ENCODE measurements around the gene ALG8.
"Not testable (repeated sequence)": the region's sequence is repeated elsewhere in the genome, so short reads cannot be mapped to it uniquely, and the experiment has no call there.

Gene ALG8

DNA sequence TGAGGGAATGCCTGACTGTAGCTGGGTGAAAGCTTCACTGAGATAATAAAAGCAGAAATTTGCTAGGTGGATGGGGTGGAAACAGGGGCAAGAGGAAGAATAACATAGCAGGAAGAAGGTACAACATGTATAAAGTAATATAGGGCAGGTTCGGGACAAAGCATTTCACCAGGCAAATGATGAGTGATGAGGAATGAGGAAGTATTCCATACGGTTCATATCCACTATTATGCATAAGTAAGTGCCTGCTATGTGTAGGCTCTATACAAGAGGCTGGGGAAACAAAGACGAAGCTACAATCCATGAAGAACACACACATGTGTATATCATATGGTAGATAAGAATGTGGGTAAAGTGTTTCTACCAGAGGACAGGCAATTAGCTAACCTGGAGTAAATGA lies 67.7 kb downstream of the ALG8 start:
- no peak for DNase-seq (ENCODE audit: low read depth in 2 of 2)

- no peak for DNase-seq (ENCODE audit: low read depth in 2 of 2)
These were observed 68.8 kb downstream of the ALG8 start for GRCh38 chr11:78070621-78071020.

DNA sequence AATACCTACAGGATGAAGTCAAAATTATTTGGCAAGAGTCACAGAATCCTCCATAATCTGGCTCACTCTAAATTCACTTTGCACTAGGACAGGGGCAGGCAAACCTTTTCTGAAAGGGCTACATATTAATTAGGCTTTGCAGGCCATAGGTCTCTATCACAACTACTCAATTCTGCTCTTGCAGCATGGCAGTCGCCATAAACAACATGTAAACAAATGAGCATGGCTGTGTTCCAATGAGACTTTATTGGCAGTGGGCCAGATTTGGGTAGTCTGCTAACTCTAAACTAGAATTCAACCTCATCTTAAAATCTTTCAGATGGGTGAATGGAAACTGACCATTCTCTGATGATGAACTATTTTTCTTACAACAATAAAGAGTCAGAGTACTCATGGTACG lies 70.0 kb downstream of the ALG8 start:
- no peak for DNase-seq (ENCODE audit: low read depth in 2 of 2)

- no peak for DNase-seq (ENCODE audit: low read depth in 2 of 2)
These were observed 71.7 kb downstream of the ALG8 start for GRCh38 chr11:78067704-78068103.

DNA sequence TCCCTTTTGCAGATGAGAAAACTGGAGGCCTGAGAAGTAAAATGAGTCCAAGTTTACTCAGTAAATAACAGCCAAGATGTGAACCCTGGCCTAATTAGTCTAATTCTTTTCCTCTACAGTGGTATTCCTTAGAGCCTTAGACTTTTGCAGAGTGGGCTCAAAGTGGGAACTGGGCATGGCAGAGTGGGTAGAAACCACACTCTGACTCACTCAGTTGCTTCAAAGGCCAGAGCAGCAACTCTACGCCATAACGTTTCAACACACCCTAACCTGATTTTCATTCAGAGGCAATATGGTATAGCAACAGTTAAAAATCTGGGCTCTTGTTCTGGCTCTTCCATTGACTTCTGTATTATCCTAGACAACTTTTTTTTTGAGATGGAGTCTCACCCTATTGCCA lies 73.0 kb downstream of the ALG8 start:
- DNase-seq (ENCODE audit: low read depth in 2 of 2): no peak

DNA sequence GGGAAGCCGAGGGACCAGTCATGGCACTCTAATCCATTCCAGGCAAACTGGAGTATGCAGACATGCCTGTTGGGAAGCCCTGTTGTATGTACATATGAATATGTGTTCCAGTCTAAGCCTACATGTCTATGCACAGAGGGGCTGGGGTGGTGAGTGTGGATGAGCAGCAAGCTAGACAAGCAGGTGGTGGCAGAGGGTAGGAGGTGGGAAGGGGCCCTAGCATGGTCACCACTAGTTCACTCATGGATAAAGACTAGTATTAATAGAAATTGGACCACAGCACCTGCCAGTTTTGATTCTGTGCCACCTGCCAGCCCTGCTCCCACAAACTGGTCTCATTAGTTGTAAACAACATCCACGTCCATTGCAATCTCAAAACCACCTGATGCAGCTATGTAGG lies 74.2 kb downstream of the ALG8 start:
- no peak for DNase-seq (ENCODE audit: low read depth in 2 of 2)

GRCh38 chr11:78063440-78064181 lies 75.8 kb downstream of the ALG8 start, which contains the start of gene THRSP:
Gene THRSP (plus strand): TSS chr11:78063861. CDS start chr11:78063882, 21 bp downstream.
- no peak for DNase-seq (ENCODE audit: low read depth in 2 of 2)

- DNase-seq (ENCODE audit: low read depth in 2 of 2): no peak
These were observed 76.8 kb downstream of the ALG8 start for GRCh38 chr11:78062671-78063070.

- DNase-seq (ENCODE audit: low read depth in 2 of 2): no peak
These were observed 77.5 kb downstream of the ALG8 start for GRCh38 chr11:78061921-78062311.

GRCh38 chr11:78061088-78061920 lies 78.1 kb downstream of the ALG8 start:
- DNase-seq (ENCODE audit: low read depth in 2 of 2): no peak

- DNase-seq (ENCODE audit: low read depth in 2 of 2): no peak
These were observed 78.9 kb downstream of the ALG8 start for GRCh38 chr11:78060533-78060932.

- not testable (repeated sequence) for DNase-seq (ENCODE audit: low read depth in 2 of 2)
These were observed 79.6 kb downstream of the ALG8 start for GRCh38 chr11:78059749-78060328.

GRCh38 chr11:78057462-78058055 lies 81.9 kb downstream of the ALG8 start:
- DNase-seq (ENCODE audit: low read depth in 2 of 2): no peak

DNA sequence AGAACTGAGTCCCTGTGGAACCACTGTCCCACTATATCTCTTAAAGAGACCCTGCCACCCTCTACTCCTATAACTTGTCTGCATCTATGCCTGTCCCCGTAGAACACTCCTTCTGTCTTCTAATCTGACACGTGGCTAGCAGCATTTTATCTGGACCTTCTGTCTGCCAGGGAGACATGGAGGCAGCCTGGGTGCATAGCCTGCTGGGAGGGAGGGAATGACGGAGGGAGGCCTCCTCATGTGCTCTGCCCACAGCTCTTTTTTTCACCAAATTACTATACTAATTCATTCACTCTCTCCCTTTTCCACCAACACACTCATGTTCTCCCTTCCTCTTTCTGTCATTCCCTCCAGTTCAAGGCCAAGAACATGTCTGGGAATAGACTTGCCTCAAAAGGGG lies 83.3 kb downstream of the ALG8 start:
- DNase-seq (ENCODE audit: low read depth in 2 of 2): no peak

DNA sequence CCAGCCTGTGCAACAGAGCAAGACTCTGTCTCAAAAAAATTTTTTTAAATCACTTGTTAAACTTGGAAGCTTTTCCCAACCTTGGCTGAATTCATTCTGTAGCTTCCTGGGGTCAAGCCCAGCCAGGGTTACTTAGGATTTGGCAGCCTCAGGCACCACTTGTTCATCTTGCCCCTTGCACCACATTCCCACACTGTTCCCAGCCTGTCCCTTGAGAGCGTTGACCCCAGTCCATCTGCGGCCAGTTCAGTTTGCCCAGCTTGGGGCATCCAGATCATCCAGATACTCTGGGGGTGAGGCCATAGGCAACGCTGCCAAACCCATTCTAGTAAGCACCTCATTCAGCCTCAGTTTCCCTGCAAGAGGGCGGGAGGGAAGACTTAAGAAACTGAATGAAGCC lies 84.5 kb downstream of the ALG8 start:
- DNase-seq (ENCODE audit: low read depth in 2 of 2): no peak

DNA sequence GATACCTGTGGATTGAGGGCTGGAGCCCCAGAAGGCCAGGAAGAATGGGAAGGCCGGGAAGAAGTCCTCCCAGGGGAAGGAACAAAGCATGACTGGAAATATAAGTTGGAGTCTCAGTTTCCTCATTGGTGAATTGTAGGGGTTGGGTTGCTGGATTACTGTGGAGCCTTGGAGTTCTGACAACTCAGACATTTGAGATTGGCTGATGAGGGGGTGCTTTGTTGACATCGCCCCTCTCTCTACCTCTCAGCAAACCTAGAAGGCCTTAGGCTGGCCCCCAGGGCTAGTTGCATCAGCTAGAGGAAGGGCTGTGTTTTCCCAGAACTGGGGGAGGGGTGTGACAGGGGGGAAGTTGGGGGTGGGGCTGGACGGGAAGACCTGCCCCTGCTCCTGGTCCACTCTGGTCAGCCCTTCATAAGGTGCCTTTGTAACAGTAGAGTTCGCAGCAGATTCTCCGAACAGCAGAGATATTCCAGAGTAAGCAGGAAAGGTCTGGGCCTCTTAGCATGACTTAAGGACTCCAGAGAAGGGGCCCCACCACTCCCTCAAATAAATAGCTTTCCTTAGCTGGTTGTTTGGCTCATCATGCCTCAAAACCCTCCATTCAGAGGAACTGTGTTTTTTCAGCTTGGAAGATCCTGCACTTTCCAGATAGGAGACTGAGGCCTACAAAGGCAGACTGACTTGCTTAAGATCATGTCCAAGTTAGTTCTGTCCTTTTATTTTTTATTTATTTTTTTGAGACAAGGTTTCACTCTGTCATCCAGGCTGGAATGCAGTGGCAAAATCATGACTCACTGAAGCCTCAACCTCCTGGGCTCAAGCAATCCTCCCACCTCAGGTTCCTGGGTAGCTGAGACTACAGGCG lies 88.2 kb downstream of the ALG8 start:
- no peak for DNase-seq (ENCODE audit: low read depth in 2 of 2)

Data from stimulated activated CD4-positive, alpha-beta T cell treated with anti-CD3 and anti-CD28 coated beads, Interleukin-12 subunit alpha, Interleukin-12 subunit beta, amount 100 ng/mL, for 24 hours (primary cell).